Neural cell (in vitro differentiated cells): ENCODE measurements around the gene SGCD. TPM values are rescaled to one million over a fixed set of nuclear protein-coding genes. Genes with fewer than 3 reads are reported as not detected.

ENCODE experiments used
- H2AFZ ChIP-seq: fragments of 200-600, 300-800 bp; sonication (generic), shearing (Covaris generic); 2 replicates; pipeline ENCODE4 v1.6.0; 2014; ENCODE audit warnings: low read depth, mild to moderate bottlenecking, antibody characterized with exemption, low read length, moderate library complexity
- H3F3A ChIP-seq: fragments of 200-600 bp; shearing (Covaris generic); 2 replicates; pipeline ENCODE4 v1.6.1; 2016; ENCODE audit warnings: mild to moderate bottlenecking, moderate library complexity, mixed read lengths, antibody characterized with exemption, low read length; ENCODE audit not compliant: insufficient read depth, poor library complexity, severe bottlenecking
- H3K27ac ChIP-seq: fragments of 200-600, 300-800 bp; sonication (generic), shearing (Covaris generic); 2 replicates; pipeline ENCODE4 v1.5.1; 2014; ENCODE audit warnings: mild to moderate bottlenecking, low read length, moderate library complexity
- H3K27me3 ChIP-seq: fragments of 300-800, 200-600 bp; sonication (generic), shearing (Covaris generic); 2 replicates; pipeline ENCODE4 v1.6.0; 2014; ENCODE audit warnings: mild to moderate bottlenecking, low read depth, low read length, moderate library complexity; ENCODE audit not compliant: insufficient read depth
- H3K36me3 ChIP-seq: fragments of 300-800, 200-600 bp; sonication (generic), shearing (Covaris generic); 2 replicates; pipeline ENCODE4 v1.5.1; 2014; ENCODE audit warnings: mild to moderate bottlenecking, antibody characterized with exemption, low read length, moderate library complexity; ENCODE audit not compliant: insufficient read depth
- H3K4me2 ChIP-seq: fragments of 300-800, 200-600 bp; sonication (generic), shearing (Covaris generic); 2 replicates; pipeline ENCODE4 v1.6.0; 2014; ENCODE audit warnings: mild to moderate bottlenecking, low read length
- H3K4me3 ChIP-seq: fragments of 300-800, 200-600 bp; sonication (generic), shearing (Covaris generic); 2 replicates; pipeline ENCODE4 v1.5.1; 2014; ENCODE audit warnings: mild to moderate bottlenecking, low read length, moderate library complexity
- H3K79me2 ChIP-seq: fragments of 200-600 bp; shearing (Covaris generic); replicated peaks from 2 replicates; pipeline ENCODE4 v1.6.0; 2014; ENCODE audit warnings: mild to moderate bottlenecking, low read length, moderate library complexity; ENCODE audit not compliant: insufficient read depth
- H3K9ac ChIP-seq: fragments of 300-800, 200-600 bp; sonication (generic), shearing (Covaris generic); 2 replicates; pipeline ENCODE4 v1.6.1; 2016; ENCODE audit warnings: mild to moderate bottlenecking, low read length, mixed read lengths
- H3K9me2 ChIP-seq: fragments of 200-600 bp; shearing (Covaris generic); 2 replicates; pipeline ENCODE4 v1.6.1; 2016; ENCODE audit warnings: mild to moderate bottlenecking, low read length, mixed read lengths; ENCODE audit not compliant: insufficient read depth
- H3K9me3 ChIP-seq: fragments of 200-600, 300-800 bp; sonication (generic), shearing (Covaris generic); 2 replicates; pipeline ENCODE4 v1.6.1; 2016; ENCODE audit warnings: mild to moderate bottlenecking, mixed run types, low read length, moderate library complexity, mixed read lengths
- H4K20me1 ChIP-seq: fragments of 200-600 bp; shearing (Covaris generic); 2 replicates; pipeline ENCODE4 v1.6.1; 2016; ENCODE audit warnings: mild to moderate bottlenecking, mixed run types; ENCODE audit not compliant: insufficient read depth
- EP300 ChIP-seq: fragments of 450-650 bp; conservative IDR thresholded peaks from 2 replicates; pipeline ENCODE4 v1.6.1; 2014; ENCODE audit warnings: antibody characterized with exemption, mild to moderate bottlenecking, moderate library complexity; ENCODE audit not compliant: poor library complexity, severe bottlenecking
- EZH2 ChIP-seq: fragments of 200-600, 300-800 bp; shearing (Covaris generic), sonication (generic); IDR thresholded peaks from 2 replicates; pipeline ENCODE4 v1.6.1; 2014; ENCODE audit warnings: antibody characterized with exemption, low read length, borderline replicate concordance, mild to moderate bottlenecking; ENCODE audit not compliant: insufficient read depth, poor library complexity, severe bottlenecking
- MXI1 ChIP-seq: fragments of 450-650 bp; conservative IDR thresholded peaks from 2 replicates; pipeline ENCODE4 v1.6.1; 2014; ENCODE audit warnings: antibody characterized with exemption, mild to moderate bottlenecking; ENCODE audit not compliant: poor library complexity, severe bottlenecking
- POLR2AphosphoS5 ChIP-seq: IDR thresholded peaks from 2 replicates; pipeline ENCODE4 v1.6.1; 2012
- RAD21 ChIP-seq: fragments of 450-650 bp; conservative IDR thresholded peaks from 2 replicates; pipeline ENCODE4 v1.6.1; 2014; ENCODE audit warnings: antibody characterized with exemption, mild to moderate bottlenecking, moderate library complexity
- SMC3 ChIP-seq: fragments of 450-650 bp; conservative IDR thresholded peaks from 2 replicates; pipeline ENCODE4 v1.6.1; 2014; ENCODE audit warnings: antibody characterized with exemption, mild to moderate bottlenecking, moderate library complexity; ENCODE audit not compliant: poor library complexity
- TAF1 ChIP-seq: IDR thresholded peaks from 2 replicates; pipeline ENCODE4 v1.6.1; 2012; ENCODE audit warnings: low read depth
- polyA minus RNA-seq: library from RNA; depleted of rRNA, polyadenylated mRNA; stranded (reverse); fragments of >200 nt; gene quantifications from 2 replicates; pipeline ENCODE4 v1.2.3, GENCODE V29; 2014
- polyA plus RNA-seq: library from polyadenylated mRNA; depleted of rRNA; stranded (reverse); fragments of >200 nt; gene quantifications from 2 replicates; pipeline ENCODE4 v1.2.3, GENCODE V29; 2014
- TF ChIP-seq, protein P1 (sequence below): fragments of 450-650 bp; IDR thresholded peaks from 2 replicates; pipeline ENCODE4 v1.5.1; 2014; ENCODE audit warnings: antibody characterized with exemption, mild to moderate bottlenecking, moderate library complexity; ENCODE audit not compliant: poor library complexity, severe bottlenecking
- TF ChIP-seq, protein P2 (sequence below): IDR thresholded peaks from 2 replicates; pipeline ENCODE4 v1.6.1; 2012; ENCODE audit warnings: borderline replicate concordance

SGCD gene
- polyA plus RNA-seq (2.5 and 3.4 TPM in 2 replicates), polyA minus RNA-seq (6.3 and 7.9 TPM in 2 replicates)

DNA sequence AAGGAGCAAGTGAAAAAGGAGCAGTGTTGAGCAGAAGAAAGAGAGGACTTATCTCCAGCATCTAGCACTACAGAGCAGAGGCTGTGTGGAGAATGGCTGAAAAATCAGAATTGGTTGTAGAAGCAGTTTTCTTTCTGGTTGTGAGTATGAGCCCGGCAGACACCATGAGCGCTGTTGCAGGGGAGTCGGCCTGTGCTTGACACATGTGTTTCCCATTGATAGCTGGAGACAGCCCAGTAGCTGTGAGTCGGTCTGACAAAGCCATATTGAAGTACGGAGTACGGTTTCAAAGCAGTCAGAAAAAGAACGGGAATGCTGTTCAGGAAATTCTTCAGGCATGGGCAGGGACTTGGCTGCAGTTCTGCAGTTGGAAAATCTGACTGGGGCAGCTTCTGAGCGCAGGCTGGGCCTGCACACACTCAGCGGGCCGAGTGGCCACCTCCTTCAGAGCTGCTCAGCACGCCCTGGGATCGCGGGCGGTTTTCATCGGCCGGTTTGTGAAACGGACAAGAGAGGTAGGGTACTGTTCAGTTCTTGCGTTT is at the start of gene SGCD:
Gene SGCD (plus strand): TSS at position 447 of the 542 bp plus-strand sequence.
- Histone ChIP-seq H2AFZ (no peak within 1 kb of the TSS), H3K9me2 (no peaks in the 10 kb centered on the region), H3K4me3 (no peak within 1 kb of the TSS), H3K36me3 (no peaks in the 10 kb centered on the region), H3K4me2 (no peak within 1 kb of the TSS), H3K79me2 (no peaks in the 10 kb centered on the region), H3K27me3 (no peaks in the 10 kb centered on the region), H3K27ac (no peak within 1 kb of the TSS), H3K9me3 (no peaks in the 10 kb centered on the region), H3F3A (no peaks in the 10 kb centered on the region), H4K20me1 (no peaks in the 10 kb centered on the region), H3K9ac (no peak within 1 kb of the TSS)
- TF ChIP-seq POLR2AphosphoS5 (no peak), TAF1 (no peak)
- TF ChIP-seq, protein P1, sequence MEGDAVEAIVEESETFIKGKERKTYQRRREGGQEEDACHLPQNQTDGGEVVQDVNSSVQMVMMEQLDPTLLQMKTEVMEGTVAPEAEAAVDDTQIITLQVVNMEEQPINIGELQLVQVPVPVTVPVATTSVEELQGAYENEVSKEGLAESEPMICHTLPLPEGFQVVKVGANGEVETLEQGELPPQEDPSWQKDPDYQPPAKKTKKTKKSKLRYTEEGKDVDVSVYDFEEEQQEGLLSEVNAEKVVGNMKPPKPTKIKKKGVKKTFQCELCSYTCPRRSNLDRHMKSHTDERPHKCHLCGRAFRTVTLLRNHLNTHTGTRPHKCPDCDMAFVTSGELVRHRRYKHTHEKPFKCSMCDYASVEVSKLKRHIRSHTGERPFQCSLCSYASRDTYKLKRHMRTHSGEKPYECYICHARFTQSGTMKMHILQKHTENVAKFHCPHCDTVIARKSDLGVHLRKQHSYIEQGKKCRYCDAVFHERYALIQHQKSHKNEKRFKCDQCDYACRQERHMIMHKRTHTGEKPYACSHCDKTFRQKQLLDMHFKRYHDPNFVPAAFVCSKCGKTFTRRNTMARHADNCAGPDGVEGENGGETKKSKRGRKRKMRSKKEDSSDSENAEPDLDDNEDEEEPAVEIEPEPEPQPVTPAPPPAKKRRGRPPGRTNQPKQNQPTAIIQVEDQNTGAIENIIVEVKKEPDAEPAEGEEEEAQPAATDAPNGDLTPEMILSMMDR: no peak

DNA sequence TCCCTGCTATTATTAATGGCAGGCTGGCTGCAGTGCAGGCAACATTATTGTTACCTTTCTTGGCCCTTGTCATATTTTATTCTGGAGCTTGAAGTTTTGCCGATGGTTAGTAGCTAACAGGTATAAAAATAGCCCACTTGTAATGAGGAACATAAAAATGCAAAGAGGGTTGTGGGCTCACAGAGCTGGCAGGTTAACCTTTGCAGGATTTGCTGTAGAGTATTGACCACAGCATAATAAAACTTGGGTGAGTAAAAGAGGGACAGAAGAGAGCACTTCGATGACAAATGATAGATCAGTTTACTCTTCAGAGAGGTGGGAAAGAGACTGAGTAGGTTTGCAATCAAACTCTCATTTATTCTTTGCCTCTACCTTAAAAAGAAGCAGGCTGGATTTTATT is 49.7 kb upstream of the SGCD start:
- Histone ChIP-seq H2AFZ (no peak overlapping the region), H3K4me3 (no peak overlapping the region), H3K79me2 (no peaks in the 10 kb centered on the region), H3K36me3 (no peaks in the 10 kb centered on the region), H3K9me2 (no peaks in the 10 kb centered on the region), H4K20me1 (no peaks in the 10 kb centered on the region), H3K27me3 (no peaks in the 10 kb centered on the region), H3K4me2 (no peak overlapping the region), H3K27ac (no peak overlapping the region), H3K9ac (no peak overlapping the region), H3K9me3 (no peaks in the 10 kb centered on the region), H3F3A (no peaks in the 10 kb centered on the region)
- TF ChIP-seq, protein P2, sequence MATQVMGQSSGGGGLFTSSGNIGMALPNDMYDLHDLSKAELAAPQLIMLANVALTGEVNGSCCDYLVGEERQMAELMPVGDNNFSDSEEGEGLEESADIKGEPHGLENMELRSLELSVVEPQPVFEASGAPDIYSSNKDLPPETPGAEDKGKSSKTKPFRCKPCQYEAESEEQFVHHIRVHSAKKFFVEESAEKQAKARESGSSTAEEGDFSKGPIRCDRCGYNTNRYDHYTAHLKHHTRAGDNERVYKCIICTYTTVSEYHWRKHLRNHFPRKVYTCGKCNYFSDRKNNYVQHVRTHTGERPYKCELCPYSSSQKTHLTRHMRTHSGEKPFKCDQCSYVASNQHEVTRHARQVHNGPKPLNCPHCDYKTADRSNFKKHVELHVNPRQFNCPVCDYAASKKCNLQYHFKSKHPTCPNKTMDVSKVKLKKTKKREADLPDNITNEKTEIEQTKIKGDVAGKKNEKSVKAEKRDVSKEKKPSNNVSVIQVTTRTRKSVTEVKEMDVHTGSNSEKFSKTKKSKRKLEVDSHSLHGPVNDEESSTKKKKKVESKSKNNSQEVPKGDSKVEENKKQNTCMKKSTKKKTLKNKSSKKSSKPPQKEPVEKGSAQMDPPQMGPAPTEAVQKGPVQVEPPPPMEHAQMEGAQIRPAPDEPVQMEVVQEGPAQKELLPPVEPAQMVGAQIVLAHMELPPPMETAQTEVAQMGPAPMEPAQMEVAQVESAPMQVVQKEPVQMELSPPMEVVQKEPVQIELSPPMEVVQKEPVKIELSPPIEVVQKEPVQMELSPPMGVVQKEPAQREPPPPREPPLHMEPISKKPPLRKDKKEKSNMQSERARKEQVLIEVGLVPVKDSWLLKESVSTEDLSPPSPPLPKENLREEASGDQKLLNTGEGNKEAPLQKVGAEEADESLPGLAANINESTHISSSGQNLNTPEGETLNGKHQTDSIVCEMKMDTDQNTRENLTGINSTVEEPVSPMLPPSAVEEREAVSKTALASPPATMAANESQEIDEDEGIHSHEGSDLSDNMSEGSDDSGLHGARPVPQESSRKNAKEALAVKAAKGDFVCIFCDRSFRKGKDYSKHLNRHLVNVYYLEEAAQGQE: no peak
- TF ChIP-seq TAF1 (no peak), SMC3 (no peak)

DNA sequence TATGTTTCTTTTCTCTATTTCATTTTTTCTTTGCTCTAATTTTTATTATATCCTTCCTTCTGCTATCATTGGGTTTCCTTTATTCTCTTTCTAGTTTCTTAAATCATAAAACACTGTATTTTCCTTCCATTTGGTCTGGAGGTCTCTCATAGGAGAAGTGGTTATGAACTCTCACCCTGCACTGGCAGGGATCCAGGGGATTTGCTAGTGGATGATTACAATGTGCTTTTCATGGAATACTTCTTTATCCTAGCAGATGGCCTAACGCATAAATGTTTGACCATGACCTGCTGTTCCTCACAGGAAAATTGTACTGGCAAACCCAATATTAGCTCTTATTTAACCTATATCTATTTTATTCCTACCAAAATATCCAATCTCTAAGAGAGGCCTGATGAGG is 31.5 kb upstream of the SGCD start:
- Histone ChIP-seq H3K36me3 (no peaks in the 10 kb centered on the region), H3K9me3 (no peaks in the 10 kb centered on the region), H4K20me1 (no peaks in the 10 kb centered on the region), H3K79me2 (no peaks in the 10 kb centered on the region), H2AFZ (no peak overlapping the region), H3K4me2 (no peak overlapping the region), H3K9ac (no peak overlapping the region), H3K9me2 (no peaks in the 10 kb centered on the region), H3K27me3 (no peaks in the 10 kb centered on the region), H3K27ac (no peak overlapping the region), H3K4me3 (no peak overlapping the region), H3F3A (no peaks in the 10 kb centered on the region)
- TF ChIP-seq, protein P2: no peak
- TF ChIP-seq SMC3 (no peak), MXI1 (no peak), POLR2AphosphoS5 (no peak), RAD21 (no peak), TAF1 (no peak), EP300 (no peak), EZH2 (no peak)
- TF ChIP-seq, protein P1: no peak
